Measurements from ENCODE around the gene TTLL7. TPM values are rescaled to one million over a fixed set of nuclear protein-coding genes. Genes with fewer than 3 reads are reported as not detected.

TTLL7 gene
- total RNA-seq, 2 donors from 2014 or later = 24.7 to 26.6 TPM

DNA sequence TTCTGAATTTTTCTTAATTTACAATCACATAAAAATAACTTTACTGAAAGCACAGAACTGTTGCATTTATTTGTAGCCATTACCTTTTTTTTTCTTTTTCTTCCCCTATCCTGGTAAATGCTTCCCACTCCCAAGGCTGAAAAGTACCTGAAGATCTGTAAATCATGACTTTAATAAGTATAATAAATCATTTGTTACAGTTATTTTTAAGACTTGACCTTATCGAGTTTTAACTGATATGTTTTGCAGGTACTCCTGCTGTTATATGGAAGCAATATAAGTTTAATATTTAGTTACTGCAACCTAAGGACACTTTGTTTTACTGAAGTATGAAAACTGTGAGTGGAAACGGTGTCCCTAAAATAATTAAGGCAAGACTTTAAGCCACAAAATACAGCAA is 142.6 kb downstream of the TTLL7 start:
- no peak for DNase-seq (ENCODE audit: low spot score)
- no peak for TF ChIP-seq POLR2A (IDR thresholded peaks at IDR 0.05)
- no peak for TF ChIP-seq CTCF (IDR thresholded peaks at IDR 0.05)
- no peak for TF ChIP-seq POLR2AphosphoS5 (IDR thresholded peaks at IDR 0.05)

DNA sequence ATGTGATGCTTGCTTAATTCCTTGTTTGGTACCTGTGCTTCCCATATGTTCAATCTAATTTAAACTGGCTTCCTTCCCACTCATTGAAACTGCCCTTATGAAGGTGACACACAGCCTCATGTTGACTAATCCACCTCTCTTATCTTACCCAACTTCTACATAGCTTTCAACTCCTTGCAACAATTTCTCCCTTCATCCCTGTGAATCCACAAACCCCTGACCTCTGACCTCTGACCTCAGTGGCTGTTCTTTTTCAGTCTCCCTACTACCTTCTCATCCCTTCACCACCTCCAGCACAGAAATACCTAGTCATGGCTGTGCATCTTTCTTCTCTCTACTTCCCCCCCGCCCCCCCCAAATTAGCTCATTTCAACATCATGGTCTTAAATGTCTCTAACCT is 144.5 kb downstream of the TTLL7 start:
- no peak overlapping the region for H3K4me3 ChIP-seq
- no peak for DNase-seq (ENCODE audit: low spot score)
- no peaks in the 10 kb centered on the region for H3K4me1 ChIP-seq (replicated peaks)
- no peaks in the 10 kb centered on the region for H3K9me3 ChIP-seq
- no peak overlapping the region for H3K27ac ChIP-seq
- H3K36me3 ChIP-seq = no peaks in the 10 kb centered on the region
- 96% methylated on average over 1 of the region's 1 CpG for WGBS
- no peak for TF ChIP-seq CTCF (IDR thresholded peaks at IDR 0.05)
- no peak for TF ChIP-seq POLR2AphosphoS5 (IDR thresholded peaks at IDR 0.05)
- TF ChIP-seq POLR2A (IDR thresholded peaks at IDR 0.05) = no peak
- intact Hi-C loops (cut with DNase I) = no loop called here
- H3K27me3 ChIP-seq (replicated peaks; ENCODE audit: insufficient read depth) = no peaks in the 10 kb centered on the region

More for the DNA sequence above, 142.6 kb downstream of the TTLL7 start:
- Histone ChIP-seq H3K27ac (no peak overlapping the region), H3K4me3 (no peak overlapping the region), H3K9me3 (no peaks in the 10 kb centered on the region), H3K27me3 (replicated peaks; ENCODE audit: insufficient read depth) (no peaks in the 10 kb centered on the region), H3K36me3 (no peaks in the 10 kb centered on the region), H3K4me1 (replicated peaks) (no peaks in the 10 kb centered on the region)
- intact Hi-C loops (cut with DNase I) = no loop called here
- WGBS = 56% methylated on average over 2 of the region's 2 CpGs

DNA sequence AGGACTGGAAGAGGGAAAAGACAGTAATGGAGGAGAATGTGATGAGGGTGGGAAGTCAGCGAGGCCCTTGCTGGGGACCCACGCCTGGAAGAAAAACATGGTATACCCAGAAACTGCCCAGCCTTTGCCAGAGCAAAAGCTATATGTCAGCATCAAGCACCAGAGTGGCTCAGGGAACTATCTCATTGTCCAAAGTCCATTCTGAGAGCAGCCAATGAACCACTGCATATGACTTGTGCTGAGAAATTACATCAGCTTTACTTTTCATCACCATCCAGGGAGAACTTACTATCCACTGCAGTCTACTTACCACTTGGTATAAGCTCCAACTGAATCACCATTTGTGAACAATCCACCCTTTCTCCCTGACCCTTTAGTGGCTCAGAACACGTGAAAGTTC is 148.1 kb downstream of the TTLL7 start:
- TF ChIP-seq POLR2A (IDR thresholded peaks at IDR 0.05) (no peak), CTCF (IDR thresholded peaks at IDR 0.05) (no peak), POLR2AphosphoS5 (IDR thresholded peaks at IDR 0.05) (no peak)
- no peaks in the 10 kb centered on the region for H3K36me3 ChIP-seq
- 96% methylated on average over 3 of the region's 3 CpGs for WGBS
- H3K9me3 ChIP-seq = no peaks in the 10 kb centered on the region
- no peaks in the 10 kb centered on the region for H3K27me3 ChIP-seq (replicated peaks; ENCODE audit: insufficient read depth)
- no peak overlapping the region for H3K4me3 ChIP-seq
- H3K4me1 ChIP-seq (replicated peaks) = no peaks in the 10 kb centered on the region
- no peak for DNase-seq (ENCODE audit: low spot score)
- intact Hi-C loops (cut with DNase I) = no loop called here
- no peak overlapping the region for H3K27ac ChIP-seq

GRCh38 chr1:83849191-83850061 is 149.5 kb downstream of the TTLL7 start:
- no peak for TF ChIP-seq POLR2A (IDR thresholded peaks at IDR 0.05)
- TF ChIP-seq CTCF (IDR thresholded peaks at IDR 0.05) = no peak
- no peak for TF ChIP-seq POLR2AphosphoS5 (IDR thresholded peaks at IDR 0.05)
- Histone ChIP-seq H3K36me3 (no peaks in the 10 kb centered on the region), H3K27ac (no peak overlapping the region), H3K9me3 (no peaks in the 10 kb centered on the region), H3K27me3 (replicated peaks; ENCODE audit: insufficient read depth) (no peaks in the 10 kb centered on the region), H3K4me3 (no peak overlapping the region), H3K4me1 (replicated peaks) (no peaks in the 10 kb centered on the region)
- no peak for DNase-seq (ENCODE audit: low spot score)
- intact Hi-C loops (cut with DNase I) = no loop called here
- 93% methylated on average over 3 of the region's 3 CpGs for WGBS

DNA sequence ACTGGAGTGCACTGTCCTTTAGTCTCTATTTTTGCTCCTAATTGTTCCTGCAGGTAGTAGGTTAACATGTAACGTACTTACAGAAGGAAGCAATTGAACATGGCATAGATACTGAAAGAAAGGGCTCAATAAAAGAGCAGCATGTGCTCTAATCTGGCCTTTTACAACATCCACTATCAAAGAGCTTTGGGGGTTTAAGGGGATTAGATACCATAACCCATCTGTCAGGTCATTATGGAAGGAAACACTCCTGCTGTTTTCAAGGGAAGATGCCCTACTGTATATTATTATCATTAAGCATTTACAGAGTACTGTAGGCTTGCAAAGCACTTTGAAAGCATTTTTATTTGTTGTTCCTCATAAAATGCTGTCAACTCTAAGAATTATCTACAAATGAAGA is 152.8 kb downstream of the TTLL7 start:
- 97% methylated on average over 1 of the region's 1 CpG for WGBS

More for the DNA sequence above, 152.8 kb downstream of the TTLL7 start:
- Histone ChIP-seq H3K9me3 (no peaks in the 10 kb centered on the region), H3K36me3 (no peaks in the 10 kb centered on the region), H3K27ac (no peak overlapping the region), H3K27me3 (replicated peaks; ENCODE audit: insufficient read depth) (no peaks in the 10 kb centered on the region), H3K4me1 (replicated peaks) (no peaks in the 10 kb centered on the region), H3K4me3 (no peak overlapping the region)
- TF ChIP-seq POLR2A (IDR thresholded peaks at IDR 0.05) (no peak), CTCF (IDR thresholded peaks at IDR 0.05) (no peak), POLR2AphosphoS5 (IDR thresholded peaks at IDR 0.05) (no peak)
- DNase-seq (ENCODE audit: low spot score) = no peak
- intact Hi-C loops (cut with DNase I) = no loop called here

Measured in prostate gland (tissue), 2 donors.